ENCODE results near the gene CCDC88C.

CCDC88C gene

GRCh38 chr14:91231446-91231845 lies 186.2 kb downstream of the CCDC88C start:
- no peak overlapping the region for H3K4me3 ChIP-seq (ENCODE audit: low read length in 2 of 2)
- H3K27ac ChIP-seq (replicated peaks; ENCODE audit: low read length), result no peak overlapping the region
- H2BK120ac ChIP-seq (ENCODE audit: low read depth, low read length), result no peak overlapping the region
- no peak overlapping the region for H2AK5ac ChIP-seq (ENCODE audit: low read depth, low read length)
- H4K8ac ChIP-seq (ENCODE audit: low read depth, low read length), result no peak overlapping the region
- peaks cover 13 to 16% of the 10 kb centered on the region in 2 donors for H3K9me3 ChIP-seq (replicated peaks in 1 of 2; ENCODE audit: control insufficient read depth in 2 of 2, insufficient read depth in 1 of 2, low read depth in 1 of 2, low read length in 2 of 2)
- H4K91ac ChIP-seq (ENCODE audit: low read depth, low read length, poor library complexity), result no peak overlapping the region
- no CpG with 5 or more reads among the region's 3 CpGs for WGBS, 2 donors (ENCODE audit: extremely low coverage in 2 of 2, insufficient read length in 2 of 2, insufficient replicate concordance in 1 of 2)
- no peak overlapping the region for H3K14ac ChIP-seq (ENCODE audit: low read length)
- H3K4me2 ChIP-seq (ENCODE audit: insufficient read depth, low read length, poor library complexity, severe bottlenecking), result no peak overlapping the region
- H2BK5ac ChIP-seq (ENCODE audit: low read length), result no peak overlapping the region
- DNase-seq (ENCODE audit: low spot score), result no peak
- no peaks in the 10 kb centered on the region for H3K27me3 ChIP-seq (ENCODE audit: control insufficient read depth in 3 of 3, insufficient read depth in 3 of 3, low read depth in 1 of 3, low read length in 3 of 3)
- H3K18ac ChIP-seq (ENCODE audit: low read length), result no peak overlapping the region
- H2AFZ ChIP-seq (ENCODE audit: low read length), result no peak overlapping the region
- H2BK15ac ChIP-seq (ENCODE audit: low read length), result no peak overlapping the region
- H3K79me1 ChIP-seq (ENCODE audit: low read depth, low read length), result no peaks in the 10 kb centered on the region
- H3K4me1 ChIP-seq (ENCODE audit: control insufficient read depth in 2 of 2, insufficient read depth in 1 of 2, low read depth in 1 of 2, low read length in 2 of 2), result no peaks in the 10 kb centered on the region
- no peak overlapping the region for H3K9ac ChIP-seq (ENCODE audit: low read depth, low read length, poor library complexity)
- no peaks in the 10 kb centered on the region for H3K36me3 ChIP-seq (replicated peaks in 1 of 2; ENCODE audit: control insufficient read depth in 2 of 2, insufficient read depth in 2 of 2, low read length in 2 of 2)
- no peak overlapping the region for H3K4ac ChIP-seq (ENCODE audit: low read length)
- no peak overlapping the region for H2BK12ac ChIP-seq (ENCODE audit: low read length)
- H3K23ac ChIP-seq (ENCODE audit: low read depth, low read length, poor library complexity), result no peak overlapping the region

GRCh38 chr14:91230397-91231035 lies 187.1 kb downstream of the CCDC88C start:
- H3K79me1 ChIP-seq (ENCODE audit: low read depth, low read length), result no peaks in the 10 kb centered on the region
- DNase-seq (ENCODE audit: low spot score), result no peak
- no peaks in the 10 kb centered on the region for H3K4me1 ChIP-seq (ENCODE audit: control insufficient read depth in 2 of 2, insufficient read depth in 1 of 2, low read depth in 1 of 2, low read length in 2 of 2)
- no peak overlapping the region for H3K23ac ChIP-seq (ENCODE audit: low read depth, low read length, poor library complexity)
- H3K27me3 ChIP-seq (ENCODE audit: control insufficient read depth in 3 of 3, insufficient read depth in 3 of 3, low read depth in 1 of 3, low read length in 3 of 3), result no peaks in the 10 kb centered on the region
- no peak overlapping the region for H2BK15ac ChIP-seq (ENCODE audit: low read length)
- no peak overlapping the region for H4K91ac ChIP-seq (ENCODE audit: low read depth, low read length, poor library complexity)
- no peaks in the 10 kb centered on the region for H3K36me3 ChIP-seq (replicated peaks in 1 of 2; ENCODE audit: control insufficient read depth in 2 of 2, insufficient read depth in 2 of 2, low read length in 2 of 2)
- H3K14ac ChIP-seq (ENCODE audit: low read length), result no peak overlapping the region
- H4K8ac ChIP-seq (ENCODE audit: low read depth, low read length), result no peak overlapping the region
- H2AK5ac ChIP-seq (ENCODE audit: low read depth, low read length), result no peak overlapping the region
- peaks cover 13 to 16% of the 10 kb centered on the region in 2 donors for H3K9me3 ChIP-seq (replicated peaks in 1 of 2; ENCODE audit: control insufficient read depth in 2 of 2, insufficient read depth in 1 of 2, low read depth in 1 of 2, low read length in 2 of 2)
- H2BK12ac ChIP-seq (ENCODE audit: low read length), result no peak overlapping the region
- H3K4ac ChIP-seq (ENCODE audit: low read length), result no peak overlapping the region
- no peak overlapping the region for H3K18ac ChIP-seq (ENCODE audit: low read length)
- H3K9ac ChIP-seq (ENCODE audit: low read depth, low read length, poor library complexity), result no peak overlapping the region
- no peak overlapping the region for H2BK120ac ChIP-seq (ENCODE audit: low read depth, low read length)
- H2BK5ac ChIP-seq (ENCODE audit: low read length), result no peak overlapping the region
- H3K27ac ChIP-seq (replicated peaks; ENCODE audit: low read length), result no peak overlapping the region
- WGBS, 2 donors (ENCODE audit: extremely low coverage in 2 of 2, insufficient read length in 2 of 2, insufficient replicate concordance in 1 of 2), result no CpG with 5 or more reads among the region's 4 CpGs
- no peak overlapping the region for H2AFZ ChIP-seq (ENCODE audit: low read length)
- no peak overlapping the region for H3K4me2 ChIP-seq (ENCODE audit: insufficient read depth, low read length, poor library complexity, severe bottlenecking)
- no peak overlapping the region for H3K4me3 ChIP-seq (ENCODE audit: low read length in 2 of 2)

GRCh38 chr14:91229743-91230200 lies 187.8 kb downstream of the CCDC88C start:
- no peak overlapping the region for H3K4me3 ChIP-seq (ENCODE audit: low read length in 2 of 2)
- no peak overlapping the region for H3K23ac ChIP-seq (ENCODE audit: low read depth, low read length, poor library complexity)
- no peaks in the 10 kb centered on the region for H3K27me3 ChIP-seq (ENCODE audit: control insufficient read depth in 3 of 3, insufficient read depth in 3 of 3, low read depth in 1 of 3, low read length in 3 of 3)
- H3K9ac ChIP-seq (ENCODE audit: low read depth, low read length, poor library complexity), result no peak overlapping the region
- no peak overlapping the region for H2BK12ac ChIP-seq (ENCODE audit: low read length)
- H2BK120ac ChIP-seq (ENCODE audit: low read depth, low read length), result no peak overlapping the region
- H3K4ac ChIP-seq (ENCODE audit: low read length), result no peak overlapping the region
- no peak overlapping the region for H2BK5ac ChIP-seq (ENCODE audit: low read length)
- peaks cover 13 to 18% of the 10 kb centered on the region in 2 donors for H3K9me3 ChIP-seq (replicated peaks in 1 of 2; ENCODE audit: control insufficient read depth in 2 of 2, insufficient read depth in 1 of 2, low read depth in 1 of 2, low read length in 2 of 2)
- H3K36me3 ChIP-seq (replicated peaks in 1 of 2; ENCODE audit: control insufficient read depth in 2 of 2, insufficient read depth in 2 of 2, low read length in 2 of 2), result peaks cover 3 to 6% of the 10 kb centered on the region in 2 donors
- no peak overlapping the region for H3K18ac ChIP-seq (ENCODE audit: low read length)
- no peak overlapping the region for H4K8ac ChIP-seq (ENCODE audit: low read depth, low read length)
- no peak overlapping the region for H2BK15ac ChIP-seq (ENCODE audit: low read length)
- H3K4me1 ChIP-seq (ENCODE audit: control insufficient read depth in 2 of 2, insufficient read depth in 1 of 2, low read depth in 1 of 2, low read length in 2 of 2), result no peaks in the 10 kb centered on the region
- no peak overlapping the region for H2AK5ac ChIP-seq (ENCODE audit: low read depth, low read length)
- no CpG with 5 or more reads among the region's 6 CpGs for WGBS, 2 donors (ENCODE audit: extremely low coverage in 2 of 2, insufficient read length in 2 of 2, insufficient replicate concordance in 1 of 2)
- no peak overlapping the region for H3K4me2 ChIP-seq (ENCODE audit: insufficient read depth, low read length, poor library complexity, severe bottlenecking)
- H3K14ac ChIP-seq (ENCODE audit: low read length), result no peak overlapping the region
- DNase-seq (ENCODE audit: low spot score), result no peak
- H2AFZ ChIP-seq (ENCODE audit: low read length), result no peak overlapping the region
- H4K91ac ChIP-seq (ENCODE audit: low read depth, low read length, poor library complexity), result no peak overlapping the region
- no peak overlapping the region for H3K27ac ChIP-seq (replicated peaks; ENCODE audit: low read length)
- no peaks in the 10 kb centered on the region for H3K79me1 ChIP-seq (ENCODE audit: low read depth, low read length)

DNA sequence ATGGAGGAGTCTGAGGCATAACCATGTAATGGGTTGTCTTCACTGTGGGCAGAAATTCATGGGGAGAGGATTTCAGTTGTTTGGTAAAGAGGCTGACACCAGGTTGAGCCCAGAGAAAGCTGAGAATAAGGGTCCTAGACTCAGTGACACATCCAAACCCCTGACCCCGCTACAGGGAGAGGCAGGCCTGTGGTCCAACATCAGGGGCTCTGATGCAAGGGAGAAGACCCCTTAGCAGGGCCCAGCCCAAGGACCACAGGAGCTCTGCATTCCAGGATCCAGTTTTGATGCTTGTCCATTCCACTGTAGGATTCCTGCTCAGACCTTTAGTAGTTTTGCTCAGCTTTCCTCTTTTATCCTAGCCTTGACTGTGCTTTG lies 188.6 kb downstream of the CCDC88C start:
- H2AK5ac ChIP-seq (ENCODE audit: low read depth, low read length), result no peak overlapping the region
- no peak overlapping the region for H4K91ac ChIP-seq (ENCODE audit: low read depth, low read length, poor library complexity)
- H3K18ac ChIP-seq (ENCODE audit: low read length), result no peak overlapping the region
- H3K14ac ChIP-seq (ENCODE audit: low read length), result no peak overlapping the region
- no peaks in the 10 kb centered on the region for H3K27me3 ChIP-seq (ENCODE audit: control insufficient read depth in 3 of 3, insufficient read depth in 3 of 3, low read depth in 1 of 3, low read length in 3 of 3)
- H2BK15ac ChIP-seq (ENCODE audit: low read length), result no peak overlapping the region
- peaks cover 4 to 11% of the 10 kb centered on the region in 2 donors for H3K36me3 ChIP-seq (replicated peaks in 1 of 2; ENCODE audit: control insufficient read depth in 2 of 2, insufficient read depth in 2 of 2, low read length in 2 of 2)
- H3K4me2 ChIP-seq (ENCODE audit: insufficient read depth, low read length, poor library complexity, severe bottlenecking), result no peak overlapping the region
- no CpG with 5 or more reads among the region's 1 CpG for WGBS, 2 donors (ENCODE audit: extremely low coverage in 2 of 2, insufficient read length in 2 of 2, insufficient replicate concordance in 1 of 2)
- H2BK5ac ChIP-seq (ENCODE audit: low read length), result no peak overlapping the region
- H2BK120ac ChIP-seq (ENCODE audit: low read depth, low read length), result no peak overlapping the region
- no peak overlapping the region for H3K23ac ChIP-seq (ENCODE audit: low read depth, low read length, poor library complexity)
- no peak overlapping the region for H2AFZ ChIP-seq (ENCODE audit: low read length)
- no peaks in the 10 kb centered on the region for H3K79me1 ChIP-seq (ENCODE audit: low read depth, low read length)
- no peak overlapping the region for H3K27ac ChIP-seq (replicated peaks; ENCODE audit: low read length)
- no peak for DNase-seq (ENCODE audit: low spot score)
- H3K4me1 ChIP-seq (ENCODE audit: control insufficient read depth in 2 of 2, insufficient read depth in 1 of 2, low read depth in 1 of 2, low read length in 2 of 2), result no peaks in the 10 kb centered on the region
- no peak overlapping the region for H3K4me3 ChIP-seq (ENCODE audit: low read length in 2 of 2)
- H3K9ac ChIP-seq (ENCODE audit: low read depth, low read length, poor library complexity), result no peak overlapping the region
- H2BK12ac ChIP-seq (ENCODE audit: low read length), result no peak overlapping the region
- H3K4ac ChIP-seq (ENCODE audit: low read length), result no peak overlapping the region
- H3K9me3 ChIP-seq (replicated peaks in 1 of 2; ENCODE audit: control insufficient read depth in 2 of 2, insufficient read depth in 1 of 2, low read depth in 1 of 2, low read length in 2 of 2), result peaks cover 13 to 14% of the 10 kb centered on the region in 2 donors
- H4K8ac ChIP-seq (ENCODE audit: low read depth, low read length), result no peak overlapping the region

All from neuronal stem cell (in vitro differentiated cells).